ENCODE measurements around the gene ARID1B. TPM values are rescaled to one million over a fixed set of nuclear protein-coding genes. Genes with fewer than 3 reads are reported as not detected.

The ARID1B gene
- polyA plus RNA-seq, 1 experiment, result 17.0 TPM

DNA sequence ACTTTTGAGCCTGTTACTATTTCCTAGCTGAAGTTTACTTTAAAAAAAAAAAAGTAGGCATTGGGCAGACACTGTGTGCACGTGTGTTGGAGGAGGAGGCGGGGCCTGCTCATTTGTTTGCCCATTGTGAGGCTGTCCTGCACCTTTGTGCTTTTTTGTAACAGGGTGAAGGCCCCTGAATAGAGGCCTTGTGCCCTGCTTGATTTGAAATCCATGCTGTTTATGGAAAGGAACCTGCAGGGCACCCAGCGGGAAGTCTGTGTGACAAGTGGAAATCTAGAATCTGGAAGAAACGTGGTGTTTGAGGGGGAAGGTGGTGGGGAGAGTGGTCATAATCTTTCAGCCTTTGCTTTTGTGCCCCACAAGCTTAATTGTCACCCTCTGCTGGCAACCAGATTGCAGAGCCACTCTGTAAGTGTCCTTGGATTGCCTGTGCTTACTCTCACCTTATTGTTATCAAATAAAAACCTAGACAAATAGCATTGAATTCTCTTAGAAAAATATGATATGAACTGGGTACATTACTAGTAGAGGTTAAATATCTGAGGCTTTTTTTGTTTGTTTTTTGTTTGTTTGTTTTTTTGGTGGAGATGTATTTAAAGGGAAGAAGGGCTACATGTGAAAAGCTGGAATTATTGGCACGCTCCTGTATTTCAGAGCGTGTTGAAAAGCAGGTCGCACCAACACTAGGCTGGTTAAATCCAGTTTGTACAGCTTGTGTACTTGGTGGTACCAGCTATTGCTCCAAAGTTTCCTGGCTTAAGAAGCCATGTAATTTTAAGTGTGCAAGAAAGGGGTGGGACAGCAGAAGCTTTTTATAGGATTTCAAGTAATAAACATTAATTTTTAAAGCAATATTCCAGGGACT is 156.3 kb downstream of the ARID1B start:
- H3K4me3 ChIP-seq (ENCODE audit: low read depth, low read length), result no peak overlapping the region
- no peak for DNase-seq (ENCODE audit: low read depth)
- no peaks in the 10 kb centered on the region for H3K36me3 ChIP-seq (ENCODE audit: control insufficient read depth, insufficient read depth, low read length)
- ChIA-PET CTCF (no interaction called here), POLR2A (interaction anchor here (0.5 kb wide), 1 partner anchor 10 kb away, joined by 3 read pairs; no protein-coding TSS in a partner anchor)
- TF ChIP-seq, protein P1, sequence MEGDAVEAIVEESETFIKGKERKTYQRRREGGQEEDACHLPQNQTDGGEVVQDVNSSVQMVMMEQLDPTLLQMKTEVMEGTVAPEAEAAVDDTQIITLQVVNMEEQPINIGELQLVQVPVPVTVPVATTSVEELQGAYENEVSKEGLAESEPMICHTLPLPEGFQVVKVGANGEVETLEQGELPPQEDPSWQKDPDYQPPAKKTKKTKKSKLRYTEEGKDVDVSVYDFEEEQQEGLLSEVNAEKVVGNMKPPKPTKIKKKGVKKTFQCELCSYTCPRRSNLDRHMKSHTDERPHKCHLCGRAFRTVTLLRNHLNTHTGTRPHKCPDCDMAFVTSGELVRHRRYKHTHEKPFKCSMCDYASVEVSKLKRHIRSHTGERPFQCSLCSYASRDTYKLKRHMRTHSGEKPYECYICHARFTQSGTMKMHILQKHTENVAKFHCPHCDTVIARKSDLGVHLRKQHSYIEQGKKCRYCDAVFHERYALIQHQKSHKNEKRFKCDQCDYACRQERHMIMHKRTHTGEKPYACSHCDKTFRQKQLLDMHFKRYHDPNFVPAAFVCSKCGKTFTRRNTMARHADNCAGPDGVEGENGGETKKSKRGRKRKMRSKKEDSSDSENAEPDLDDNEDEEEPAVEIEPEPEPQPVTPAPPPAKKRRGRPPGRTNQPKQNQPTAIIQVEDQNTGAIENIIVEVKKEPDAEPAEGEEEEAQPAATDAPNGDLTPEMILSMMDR (IDR thresholded peaks at IDR 0.05; ENCODE audit: insufficient read depth, low read depth, low read length), result no peak
- H3K27me3 ChIP-seq (ENCODE audit: control insufficient read depth, insufficient read depth, low read length), result no peaks in the 10 kb centered on the region

GRCh38 chr6:156934069-156934460 is 156.9 kb downstream of the ARID1B start:
- Histone ChIP-seq H3K27me3 (ENCODE audit: control insufficient read depth, insufficient read depth, low read length) (no peaks in the 10 kb centered on the region), H3K36me3 (ENCODE audit: control insufficient read depth, insufficient read depth, low read length) (no peaks in the 10 kb centered on the region), H3K4me3 (ENCODE audit: low read depth, low read length) (no peak overlapping the region)
- ChIA-PET POLR2A (no interaction called here), CTCF (no interaction called here)
- TF ChIP-seq, protein P1 (IDR thresholded peaks at IDR 0.05; ENCODE audit: insufficient read depth, low read depth, low read length), result no peak
- no peak for DNase-seq (ENCODE audit: low read depth)

GRCh38 chr6:156935000-156935399 is 157.8 kb downstream of the ARID1B start:
- ChIA-PET CTCF (no interaction called here), POLR2A (no interaction called here)
- no peaks in the 10 kb centered on the region for H3K27me3 ChIP-seq (ENCODE audit: control insufficient read depth, insufficient read depth, low read length)
- no peak overlapping the region for H3K4me3 ChIP-seq (ENCODE audit: low read depth, low read length)
- TF ChIP-seq, protein P1 (IDR thresholded peaks at IDR 0.05; ENCODE audit: insufficient read depth, low read depth, low read length), result no peak
- H3K36me3 ChIP-seq (ENCODE audit: control insufficient read depth, insufficient read depth, low read length), result no peaks in the 10 kb centered on the region
- no peak for DNase-seq (ENCODE audit: low read depth)

- Histone ChIP-seq H3K27me3 (ENCODE audit: control insufficient read depth, insufficient read depth, low read length) (no peaks in the 10 kb centered on the region), H3K36me3 (ENCODE audit: control insufficient read depth, insufficient read depth, low read length) (no peaks in the 10 kb centered on the region), H3K4me3 (ENCODE audit: low read depth, low read length) (no peak overlapping the region)
- ChIA-PET CTCF (no interaction called here), POLR2A (no interaction called here)
- DNase-seq (ENCODE audit: low read depth), result no peak
- TF ChIP-seq, protein P1 (IDR thresholded peaks at IDR 0.05; ENCODE audit: insufficient read depth, low read depth, low read length), result no peak
Measured at GRCh38 chr6:156938143-156938542, 161.0 kb downstream of the ARID1B start.

- POLR2A ChIA-PET, result no interaction called here
- CTCF ChIA-PET, result no interaction called here
- Histone ChIP-seq H3K27me3 (ENCODE audit: control insufficient read depth, insufficient read depth, low read length) (no peaks in the 10 kb centered on the region), H3K36me3 (ENCODE audit: control insufficient read depth, insufficient read depth, low read length) (no peaks in the 10 kb centered on the region), H3K4me3 (ENCODE audit: low read depth, low read length) (no peak overlapping the region)
- TF ChIP-seq, protein P1 (IDR thresholded peaks at IDR 0.05; ENCODE audit: insufficient read depth, low read depth, low read length), result no peak
- no peak for DNase-seq (ENCODE audit: low read depth)
Measured at GRCh38 chr6:156940221-156940620, 163.0 kb downstream of the ARID1B start.

All from BJ (cell line).